Gastroesophageal sphincter (tissue), 3 donors: Measurements from ENCODE around the gene CCL24.

ENCODE experiments used
- EP300 ChIP-seq: sonication (generic); formaldehyde crosslinking; IDR thresholded peaks from one replicate; pipeline ENCODE4 v1.6.1; 2017; ENCODE audit warnings: antibody characterized with exemption, mild to moderate bottlenecking
- POLR2AphosphoS5 ChIP-seq: sonication (generic); formaldehyde crosslinking; IDR thresholded peaks from one replicate; pipeline ENCODE4 v1.6.1; 2017; ENCODE audit warnings: antibody characterized with exemption
- TF ChIP-seq, protein P1 (sequence below), 4 experiments: fragments of 200-600 bp in 2 of 4; fragments of 450-650 bp in 2 of 4; sonication (generic) in 1 of 4; IDR thresholded peaks; one replicate each; pipeline ENCODE4 v1.5.1; 2017 to 2019; ENCODE audit warnings: antibody characterized with exemption in 4 of 4, mild to moderate bottlenecking in 2 of 4, moderate library complexity in 2 of 4

DNA sequence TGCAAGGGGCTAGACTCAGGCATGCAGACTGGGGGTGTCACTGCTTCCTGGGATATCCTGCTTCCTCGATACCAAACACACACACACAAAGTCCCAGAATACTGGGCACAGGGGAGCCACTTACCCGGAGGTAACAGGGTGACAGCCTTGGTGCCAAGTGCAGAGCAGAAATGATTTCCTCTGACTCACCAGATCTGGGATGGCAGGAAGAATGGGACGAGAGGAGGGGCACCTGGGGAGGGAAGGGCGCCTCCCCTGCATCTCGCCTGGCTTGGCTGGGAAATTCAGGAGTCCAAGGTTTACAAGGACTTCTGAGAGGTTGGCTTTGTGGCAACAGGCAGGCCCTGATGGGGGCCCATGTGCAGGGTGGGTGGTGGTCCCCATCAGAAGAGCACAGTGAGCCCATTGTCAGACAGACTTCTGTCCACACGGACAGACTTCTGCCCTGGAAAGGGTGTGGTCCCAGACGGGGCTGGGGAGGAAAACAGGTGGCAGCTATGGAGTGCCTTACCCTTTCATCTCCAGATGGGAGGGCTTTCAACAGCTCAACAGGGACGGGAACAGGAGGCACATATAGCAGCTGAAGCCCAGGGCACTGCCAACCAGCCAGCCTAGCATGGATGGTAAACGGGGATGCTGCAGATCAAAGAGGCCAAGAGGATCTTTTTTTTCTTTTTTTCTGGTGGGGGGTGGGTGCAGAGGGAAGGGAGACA, 9.7 kb upstream of the CCL24 start:
- TF ChIP-seq, protein P1, sequence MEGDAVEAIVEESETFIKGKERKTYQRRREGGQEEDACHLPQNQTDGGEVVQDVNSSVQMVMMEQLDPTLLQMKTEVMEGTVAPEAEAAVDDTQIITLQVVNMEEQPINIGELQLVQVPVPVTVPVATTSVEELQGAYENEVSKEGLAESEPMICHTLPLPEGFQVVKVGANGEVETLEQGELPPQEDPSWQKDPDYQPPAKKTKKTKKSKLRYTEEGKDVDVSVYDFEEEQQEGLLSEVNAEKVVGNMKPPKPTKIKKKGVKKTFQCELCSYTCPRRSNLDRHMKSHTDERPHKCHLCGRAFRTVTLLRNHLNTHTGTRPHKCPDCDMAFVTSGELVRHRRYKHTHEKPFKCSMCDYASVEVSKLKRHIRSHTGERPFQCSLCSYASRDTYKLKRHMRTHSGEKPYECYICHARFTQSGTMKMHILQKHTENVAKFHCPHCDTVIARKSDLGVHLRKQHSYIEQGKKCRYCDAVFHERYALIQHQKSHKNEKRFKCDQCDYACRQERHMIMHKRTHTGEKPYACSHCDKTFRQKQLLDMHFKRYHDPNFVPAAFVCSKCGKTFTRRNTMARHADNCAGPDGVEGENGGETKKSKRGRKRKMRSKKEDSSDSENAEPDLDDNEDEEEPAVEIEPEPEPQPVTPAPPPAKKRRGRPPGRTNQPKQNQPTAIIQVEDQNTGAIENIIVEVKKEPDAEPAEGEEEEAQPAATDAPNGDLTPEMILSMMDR (IDR thresholded peaks at IDR 0.05) = no peak
- TF ChIP-seq POLR2AphosphoS5 (no peak), EP300 (no peak)
